ENCODE results near the gene SH3BP2. TPM values are rescaled to one million over a fixed set of nuclear protein-coding genes. Genes with fewer than 3 reads are reported as not detected.

Gene SH3BP2
- total RNA-seq, 6 experiments from 2014 or later = 17.6 to 25.4 (median 20.5) TPM

- Mint-ChIP-seq H3K27ac (peak overlapping the region; percentile 81), H3K9me3 (no peaks in the 10 kb centered on the region), H3K4me3 (peak overlapping the region; percentile 84), H3K4me1 (ENCODE audit: low read depth) (peaks cover 89% of the 10 kb centered on the region), H3K27me3 (ENCODE audit: insufficient read depth) (no peaks in the 10 kb centered on the region; the same call in 1 of the 2 replicates), H3K36me3 (ENCODE audit: low read depth) (peaks cover 19% of the 10 kb centered on the region)
- no peak for DNase-seq
- no peak for TF ChIP-seq CTCF (IDR thresholded peaks at IDR 0.05)
These were observed 76.1 kb downstream of the SH3BP2 start for GRCh38 chr4:2868877-2869487.

- Mint-ChIP-seq H3K4me1 (ENCODE audit: low read depth) (peaks cover 91% of the 10 kb centered on the region), H3K9me3 (no peaks in the 10 kb centered on the region), H3K36me3 (ENCODE audit: low read depth) (peaks cover 19% of the 10 kb centered on the region), H3K4me3 (peak overlapping the region; percentile 22; the same call in 1 of the 2 replicates), H3K27me3 (ENCODE audit: insufficient read depth) (no peaks in the 10 kb centered on the region; the same call in 1 of the 2 replicates), H3K27ac (peak overlapping the region; percentile 81; the same call in 1 of the 2 replicates)
- DNase-seq = no peak
- no peak for TF ChIP-seq CTCF (IDR thresholded peaks at IDR 0.05)
These were observed 76.8 kb downstream of the SH3BP2 start for GRCh38 chr4:2869659-2870058.

- no peaks in the 10 kb centered on the region for H3K9me3 Mint-ChIP-seq
These were observed 77.2 kb downstream of the SH3BP2 start for GRCh38 chr4:2870082-2870481.

DNA sequence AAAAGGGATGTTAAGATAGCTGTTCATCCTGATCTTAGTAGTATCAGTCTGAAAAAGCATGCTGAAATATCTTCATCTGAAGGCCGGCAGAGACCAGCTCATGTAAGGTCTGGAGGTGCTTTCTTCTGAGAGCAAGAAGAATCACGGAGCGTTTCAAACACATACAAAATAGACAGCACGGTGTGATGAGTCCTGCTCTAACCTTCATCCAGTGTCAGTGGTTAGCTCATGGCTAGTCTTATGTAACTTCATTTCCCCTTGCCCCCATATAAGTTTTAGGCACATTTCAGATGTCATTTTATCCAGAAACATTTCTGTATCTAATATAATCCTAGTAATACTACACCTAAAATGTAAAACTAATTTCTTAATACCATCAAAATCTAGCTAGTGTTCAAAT, 78.6 kb downstream of the SH3BP2 start:
- DNase-seq = no peak
- TF ChIP-seq CTCF (IDR thresholded peaks at IDR 0.05) = no peak
- Mint-ChIP-seq H3K27me3 (ENCODE audit: insufficient read depth) (no peaks in the 10 kb centered on the region; the same call in 1 of the 2 replicates), H3K27ac (peak overlapping the region; percentile 34), H3K36me3 (ENCODE audit: low read depth) (peaks cover 27% of the 10 kb centered on the region), H3K9me3 (no peaks in the 10 kb centered on the region), H3K4me1 (ENCODE audit: low read depth) (peaks cover 85% of the 10 kb centered on the region), H3K4me3 (no peak overlapping the region)

More at GRCh38 chr4:2870082-2870481, 77.2 kb downstream of the SH3BP2 start:
- DNase-seq = no peak
- no peaks in the 10 kb centered on the region; the same call in 1 of the 2 replicates for H3K27me3 Mint-ChIP-seq (ENCODE audit: insufficient read depth)
- no peak overlapping the region for H3K4me3 Mint-ChIP-seq
- H3K36me3 Mint-ChIP-seq (ENCODE audit: low read depth) = peaks cover 19% of the 10 kb centered on the region
- H3K4me1 Mint-ChIP-seq (ENCODE audit: low read depth) = peaks cover 87% of the 10 kb centered on the region
- no peak for TF ChIP-seq CTCF (IDR thresholded peaks at IDR 0.05)
- H3K27ac Mint-ChIP-seq = 0 out of 2 replicates have a peak overlapping the region, but pooled peaks have one; percentile 16

GRCh38 chr4:2871911-2872310, 79.0 kb downstream of the SH3BP2 start:
- no peaks in the 10 kb centered on the region for H3K9me3 Mint-ChIP-seq
- H3K4me1 Mint-ChIP-seq (ENCODE audit: low read depth) = peaks cover 81% of the 10 kb centered on the region
- DNase-seq = no peak
- peaks cover 27% of the 10 kb centered on the region for H3K36me3 Mint-ChIP-seq (ENCODE audit: low read depth)
- H3K4me3 Mint-ChIP-seq = peak overlapping the region; percentile 9; the same call in 1 of the 2 replicates
- no peak for TF ChIP-seq CTCF (IDR thresholded peaks at IDR 0.05)
- H3K27me3 Mint-ChIP-seq (ENCODE audit: insufficient read depth) = no peaks in the 10 kb centered on the region; the same call in 1 of the 2 replicates
- H3K27ac Mint-ChIP-seq = peak overlapping the region; percentile 34

Measured in HFFc6 (cell line).